ENCODE results near the gene FUBP1.

- TF ChIP-seq, protein P1, sequence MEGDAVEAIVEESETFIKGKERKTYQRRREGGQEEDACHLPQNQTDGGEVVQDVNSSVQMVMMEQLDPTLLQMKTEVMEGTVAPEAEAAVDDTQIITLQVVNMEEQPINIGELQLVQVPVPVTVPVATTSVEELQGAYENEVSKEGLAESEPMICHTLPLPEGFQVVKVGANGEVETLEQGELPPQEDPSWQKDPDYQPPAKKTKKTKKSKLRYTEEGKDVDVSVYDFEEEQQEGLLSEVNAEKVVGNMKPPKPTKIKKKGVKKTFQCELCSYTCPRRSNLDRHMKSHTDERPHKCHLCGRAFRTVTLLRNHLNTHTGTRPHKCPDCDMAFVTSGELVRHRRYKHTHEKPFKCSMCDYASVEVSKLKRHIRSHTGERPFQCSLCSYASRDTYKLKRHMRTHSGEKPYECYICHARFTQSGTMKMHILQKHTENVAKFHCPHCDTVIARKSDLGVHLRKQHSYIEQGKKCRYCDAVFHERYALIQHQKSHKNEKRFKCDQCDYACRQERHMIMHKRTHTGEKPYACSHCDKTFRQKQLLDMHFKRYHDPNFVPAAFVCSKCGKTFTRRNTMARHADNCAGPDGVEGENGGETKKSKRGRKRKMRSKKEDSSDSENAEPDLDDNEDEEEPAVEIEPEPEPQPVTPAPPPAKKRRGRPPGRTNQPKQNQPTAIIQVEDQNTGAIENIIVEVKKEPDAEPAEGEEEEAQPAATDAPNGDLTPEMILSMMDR (IDR thresholded peaks at IDR 0.05 in 4 of 5, conservative IDR thresholded peaks at IDR 0.05 in 1 of 5): no peak
- no peak for TF ChIP-seq POLR2A (IDR thresholded peaks at IDR 0.05)
These were observed 5.8 kb upstream of the FUBP1 start for GRCh38 chr1:77984629-77985028.
